HTERT RPE-1 (cell line): ENCODE measurements around the gene ZCCHC14.
"Not testable (repeated sequence)": the region's sequence is repeated elsewhere in the genome, so short reads cannot be mapped to it uniquely, and the experiment has no call there.

ENCODE experiments used
- in situ Hi-C: fragments of 300-500 bp; cut with MboI; formaldehyde crosslinking; loops from 4 replicates; pipeline ENCODE4 v1.14.3; 2020; ENCODE audit warnings: low sequenced_read_pairs

Gene ZCCHC14

DNA sequence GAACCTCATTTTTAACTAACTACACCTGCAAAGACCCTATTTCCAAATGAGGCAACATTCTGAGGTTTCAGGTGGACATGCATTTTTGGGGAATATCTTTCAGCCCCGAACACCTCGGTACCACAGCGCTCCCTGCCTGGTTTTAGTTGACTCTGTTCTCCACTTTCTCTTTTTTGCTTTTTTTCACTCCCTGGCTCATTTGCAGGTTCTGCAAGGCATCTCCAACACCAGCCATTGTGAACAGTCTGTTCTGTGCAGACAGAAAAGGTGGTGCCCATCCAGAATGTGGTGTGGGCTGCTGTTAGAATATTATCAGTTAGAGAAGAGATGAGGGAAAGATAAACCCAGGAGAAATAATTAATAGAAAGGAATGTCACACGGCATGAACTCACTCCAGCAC is 32.5 kb upstream of the ZCCHC14 start:
- in situ Hi-C loops, result no loop called here

DNA sequence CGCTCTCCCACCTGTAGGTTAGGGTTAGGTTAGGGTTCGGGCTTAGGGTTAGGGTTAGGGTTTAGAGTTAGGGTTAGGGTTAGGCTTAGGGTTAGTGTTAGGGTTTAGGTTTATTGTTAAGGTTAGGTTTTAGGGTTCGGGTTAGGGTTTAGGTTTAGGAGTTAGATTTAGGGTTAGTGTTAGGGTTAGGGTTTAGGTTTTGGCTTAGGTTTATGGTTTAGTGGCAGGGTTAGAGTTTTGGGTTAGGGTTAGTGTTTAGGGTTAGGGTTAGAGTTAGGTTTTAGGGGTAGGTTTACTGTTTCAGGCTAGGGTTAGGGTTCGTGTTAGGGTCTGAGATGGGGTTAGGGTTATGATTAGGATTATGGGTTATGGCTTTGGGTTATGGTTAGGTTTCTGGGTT is 31.6 kb upstream of the ZCCHC14 start:
- in situ Hi-C loops, result no loop called here

DNA sequence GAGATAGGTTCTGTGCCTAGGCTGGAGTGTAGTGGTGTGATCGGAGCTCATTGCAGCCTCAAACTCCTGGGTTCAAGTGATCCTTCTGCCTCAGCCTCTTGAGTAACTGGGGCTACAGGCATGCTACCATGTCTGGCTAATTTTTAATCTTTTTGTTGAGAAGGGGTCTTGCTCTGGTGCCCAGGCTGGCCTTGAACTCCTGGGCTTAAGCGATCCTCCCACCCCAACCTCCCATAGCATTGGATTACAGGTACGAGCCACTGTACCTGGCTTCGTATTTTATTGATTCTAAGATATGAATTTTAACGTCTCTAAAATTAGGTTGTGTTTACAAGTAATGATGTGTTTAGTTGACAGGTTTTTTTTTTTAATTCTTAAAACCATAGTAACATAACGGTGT is 30.8 kb upstream of the ZCCHC14 start:
- in situ Hi-C loops, result not testable (repeated sequence)

DNA sequence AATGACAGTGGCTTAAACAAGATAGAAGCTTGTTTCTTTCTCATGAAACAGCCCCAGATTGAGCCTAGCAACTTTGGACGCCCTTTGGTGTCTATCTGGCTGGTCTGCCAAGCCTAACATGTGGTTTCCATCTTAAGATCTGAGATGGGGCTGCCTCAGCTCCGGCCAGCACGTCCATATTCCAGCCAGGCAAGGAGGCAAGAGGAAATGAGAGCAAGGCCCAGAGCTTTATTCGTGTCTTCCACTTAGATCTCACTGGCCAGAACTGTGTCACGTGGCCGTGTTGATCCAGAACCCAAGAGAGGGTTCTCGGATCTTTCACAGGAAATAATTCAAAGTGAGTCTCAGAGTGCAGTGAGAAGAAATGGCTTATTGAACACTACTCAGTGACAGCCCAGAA is 28.9 kb upstream of the ZCCHC14 start:
- in situ Hi-C loops, result not testable (repeated sequence)

GRCh38 chr16:87519170-87519569 is 26.3 kb upstream of the ZCCHC14 start:
- in situ Hi-C loops, result not testable (repeated sequence)

- in situ Hi-C loops, result not testable (repeated sequence)
Measured at GRCh38 chr16:87518430-87519051, 25.7 kb upstream of the ZCCHC14 start.

- in situ Hi-C loops, result not testable (repeated sequence)
Measured at GRCh38 chr16:87517610-87518429, 25.0 kb upstream of the ZCCHC14 start.

DNA sequence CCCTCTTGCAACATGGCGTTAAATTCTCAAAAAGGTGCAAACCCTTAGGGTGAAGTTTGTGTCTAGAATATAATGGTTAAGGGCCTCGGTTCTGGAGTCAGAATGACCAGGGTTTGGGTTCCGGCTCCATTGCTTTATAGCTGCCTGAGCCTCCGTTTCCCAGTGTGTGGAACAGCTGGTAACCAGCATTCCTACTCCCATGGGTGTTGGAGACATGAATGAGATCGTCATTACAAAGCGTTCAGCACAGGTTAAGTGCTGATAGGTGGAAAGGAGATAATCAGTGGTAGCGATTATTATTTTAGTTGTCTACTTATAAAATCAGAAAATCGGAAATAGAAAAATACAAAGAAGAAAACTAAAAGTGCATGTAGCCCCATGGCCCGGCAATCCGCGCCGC is 23.5 kb upstream of the ZCCHC14 start:
- in situ Hi-C loops, result no loop called here

DNA sequence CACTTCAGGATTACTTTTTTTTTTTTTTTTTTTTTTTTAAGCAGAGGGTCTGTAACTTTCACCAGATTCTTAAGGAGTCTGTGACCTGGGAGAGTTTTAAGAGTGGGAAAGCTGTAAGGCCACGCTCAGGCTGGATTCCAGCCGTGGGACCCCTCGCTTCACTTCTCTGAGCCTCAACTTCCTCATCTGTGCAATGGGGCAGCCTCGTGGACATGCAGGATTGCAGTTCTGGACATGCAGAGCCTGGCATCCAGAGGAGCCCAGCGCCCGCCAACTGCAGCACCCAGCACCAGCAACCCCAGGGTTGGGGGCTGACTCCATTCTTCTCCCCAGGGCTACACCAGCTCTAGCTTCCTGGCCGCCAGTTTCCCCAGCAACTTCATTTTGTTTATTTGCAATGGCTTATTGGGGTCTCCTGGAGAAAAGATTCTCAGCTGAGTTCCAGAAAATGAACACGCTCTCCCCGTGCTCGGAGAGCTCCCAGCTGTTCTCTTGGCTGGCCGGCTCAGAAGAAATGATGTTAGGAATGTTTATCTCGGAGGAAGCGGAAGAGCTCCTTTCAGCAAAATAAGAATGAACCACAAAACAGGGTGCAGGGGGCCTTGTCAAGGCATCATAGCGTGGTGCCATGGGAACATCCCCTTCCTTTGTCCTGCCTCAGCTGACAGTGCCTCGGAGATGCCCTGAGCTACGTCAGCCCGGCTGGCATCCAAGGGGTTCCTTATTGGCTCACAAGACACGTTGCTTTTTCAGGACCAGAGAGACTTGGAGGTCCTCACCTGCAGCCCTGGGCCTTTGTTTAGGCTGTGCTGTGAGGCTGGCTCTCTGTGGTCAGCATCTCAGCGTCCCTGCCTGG is 22.9 kb upstream of the ZCCHC14 start:
- in situ Hi-C loops, result no loop called here

GRCh38 chr16:87509778-87510177 is 17.0 kb upstream of the ZCCHC14 start:
- in situ Hi-C loops, result not testable (repeated sequence)

GRCh38 chr16:87507351-87508069 is 14.7 kb upstream of the ZCCHC14 start:
- in situ Hi-C loops, result no loop called here

DNA sequence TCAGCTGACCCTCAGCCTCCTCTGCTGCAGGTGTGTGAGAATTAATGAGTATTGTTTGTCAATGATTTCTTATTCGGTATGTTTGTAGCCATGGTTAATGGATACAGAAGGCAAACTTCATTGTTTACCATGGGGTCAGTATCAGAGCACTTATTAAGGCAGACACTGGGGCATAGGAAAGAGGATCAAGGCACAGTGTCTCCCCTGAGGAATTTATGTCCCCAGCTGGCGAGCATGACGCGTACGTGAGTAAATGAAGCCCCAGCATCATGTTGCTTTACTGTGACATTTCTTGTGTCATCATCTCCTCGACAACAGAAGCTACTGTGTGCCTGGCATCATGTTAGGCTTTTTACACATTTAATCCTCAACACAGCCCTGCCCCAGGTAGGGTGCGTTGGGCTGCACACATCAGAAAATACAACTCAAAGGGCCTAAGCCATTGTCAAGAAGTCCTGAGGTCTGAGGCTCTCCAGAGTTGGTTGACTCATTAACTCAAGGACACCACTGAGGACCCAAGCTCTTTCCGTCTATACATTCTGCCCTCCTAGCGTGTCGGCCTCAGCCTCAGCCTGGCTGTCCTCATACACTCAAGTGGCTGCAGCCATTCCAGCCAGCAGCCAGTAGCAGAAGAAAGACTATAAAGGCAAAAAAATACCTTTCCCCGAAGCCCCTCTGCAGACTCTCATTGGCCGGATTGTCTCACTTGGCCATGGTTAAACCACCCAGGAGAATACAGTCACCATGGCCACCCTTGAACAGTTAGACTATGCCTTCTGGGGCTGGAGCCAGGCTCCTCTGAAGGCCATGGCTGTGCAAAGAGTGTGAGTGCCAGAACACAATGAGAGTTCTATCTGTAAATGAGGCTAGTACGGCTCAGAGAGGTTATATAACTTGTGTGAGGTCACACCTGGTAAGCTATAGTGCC is 13.9 kb upstream of the ZCCHC14 start:
- in situ Hi-C loops, result no loop called here

GRCh38 chr16:87505834-87506233 is 13.0 kb upstream of the ZCCHC14 start:
- in situ Hi-C loops, result no loop called here

GRCh38 chr16:87503232-87503937 is 10.6 kb upstream of the ZCCHC14 start:
- in situ Hi-C loops, result not testable (repeated sequence)

- in situ Hi-C loops, result no loop called here
Measured at GRCh38 chr16:87502308-87502969, 9.6 kb upstream of the ZCCHC14 start.

GRCh38 chr16:87501117-87501516 is 8.3 kb upstream of the ZCCHC14 start:
- in situ Hi-C loops, result no loop called here

- in situ Hi-C loops, result no loop called here
Measured at GRCh38 chr16:87499189-87499486, 6.3 kb upstream of the ZCCHC14 start.

- in situ Hi-C loops, result no loop called here
Measured at GRCh38 chr16:87498324-87499188, 5.7 kb upstream of the ZCCHC14 start.
